SK-N-SH treated with all-trans-retinoic acid at 6 μM for 48 hours (cell line): ENCODE data around the gene ABCA8.

ENCODE experiments used
- ATAC-seq: fragments of 200-7000 bp; cut with Tn5 transposase; 3 replicates; pipeline ENCODE4 v1.9.1; 2020; ENCODE audit warnings: mild to moderate bottlenecking, moderate library complexity
- ARNTL ChIP-seq: fragments of 450-650 bp; formaldehyde crosslinking; IDR thresholded peaks from 2 replicates; pipeline ENCODE4 v1.5.0; 2020; ENCODE audit warnings: low read depth, mild to moderate bottlenecking, moderate library complexity, borderline replicate concordance
- BACH2 ChIP-seq: fragments of 250-450 bp; sonication (Bioruptor Pico); IDR thresholded peaks from 2 replicates; pipeline ENCODE4 v1.9.0; 2021; ENCODE audit warnings: mild to moderate bottlenecking, borderline replicate concordance
- CSDC2 ChIP-seq: fragments of 250-450 bp; sonication (Bioruptor Pico); IDR thresholded peaks from 2 replicates; pipeline ENCODE4 v1.5.0; 2020; ENCODE audit warnings: mild to moderate bottlenecking, moderate library complexity
- ESRRG ChIP-seq: fragments of 250-450 bp; sonication (Bioruptor Pico); IDR thresholded peaks from 2 replicates; pipeline ENCODE4 v1.6.1; 2021; ENCODE audit warnings: mild to moderate bottlenecking
- GLIS3 ChIP-seq: fragments of 250-450 bp; sonication (Bioruptor Pico); IDR thresholded peaks from 2 replicates; pipeline ENCODE4 v1.5.0; 2020; ENCODE audit warnings: mild to moderate bottlenecking, moderate library complexity
- ISL1 ChIP-seq: fragments of 250-450 bp; sonication (Bioruptor Pico); IDR thresholded peaks from 2 replicates; pipeline ENCODE4 v2.1.2; 2022; ENCODE audit warnings: mild to moderate bottlenecking, moderate library complexity
- OSR1 ChIP-seq: fragments of 250-450 bp; sonication (Bioruptor Pico); IDR thresholded peaks from 2 replicates; pipeline ENCODE4 v1.8.0; 2022; ENCODE audit warnings: moderate library complexity, mild to moderate bottlenecking, inconsistent platforms
- PPARA ChIP-seq: fragments of 250-450 bp; sonication (Bioruptor Pico); IDR thresholded peaks from 2 replicates; pipeline ENCODE4 v1.5.0; 2020; ENCODE audit warnings: mild to moderate bottlenecking, borderline replicate concordance
- RARB ChIP-seq: fragments of 250-450 bp; sonication (Bioruptor Pico); IDR thresholded peaks from 2 replicates; pipeline ENCODE4 v1.8.0; 2021; ENCODE audit warnings: mild to moderate bottlenecking, moderate library complexity
- TCF4 ChIP-seq: fragments of 250-450 bp; sonication (Bioruptor Pico); IDR thresholded peaks from 2 replicates; pipeline ENCODE4 v1.8.0; 2021; ENCODE audit warnings: mild to moderate bottlenecking, moderate library complexity, borderline replicate concordance
- TOX ChIP-seq: fragments of 250-450 bp; sonication (Bioruptor Pico); IDR thresholded peaks from 2 replicates; pipeline ENCODE4 v1.8.0; 2021; ENCODE audit warnings: mild to moderate bottlenecking, moderate library complexity, borderline replicate concordance
- ZC3H10 ChIP-seq: fragments of 250-450 bp; sonication (Bioruptor Pico); IDR thresholded peaks from 2 replicates; pipeline ENCODE4 v1.5.1; 2021; ENCODE audit warnings: mild to moderate bottlenecking, moderate library complexity
- ZFP3 ChIP-seq: fragments of 250-450 bp; sonication (Bioruptor Pico); IDR thresholded peaks from 2 replicates; pipeline ENCODE4 v1.5.0; 2020; ENCODE audit warnings: mild to moderate bottlenecking, moderate library complexity
- ZFP30 ChIP-seq: fragments of 450-650 bp; formaldehyde crosslinking; IDR thresholded peaks from 2 replicates; pipeline ENCODE4 v1.5.0; 2022; ENCODE audit warnings: mild to moderate bottlenecking, moderate library complexity
- ZNF565 ChIP-seq: fragments of 450-650 bp; formaldehyde crosslinking; conservative IDR thresholded peaks from 2 replicates; pipeline ENCODE4 v1.5.0; 2020; ENCODE audit warnings: low read depth, mild to moderate bottlenecking, moderate library complexity
- ZNF70 ChIP-seq: fragments of 450-650 bp; formaldehyde crosslinking; IDR thresholded peaks from 2 replicates; pipeline ENCODE4 v1.5.0; 2020; ENCODE audit warnings: mild to moderate bottlenecking, moderate library complexity
- ZNF8 ChIP-seq: fragments of 450-650 bp; formaldehyde crosslinking; IDR thresholded peaks from 2 replicates; pipeline ENCODE4 v1.5.0; 2020; ENCODE audit warnings: mild to moderate bottlenecking, moderate library complexity
- TF ChIP-seq, protein P1 (sequence below): fragments of 250-450 bp; sonication (Bioruptor Pico); IDR thresholded peaks from 2 replicates; pipeline ENCODE4 v1.5.1; 2020; ENCODE audit warnings: low read depth, mild to moderate bottlenecking, moderate library complexity
- TF ChIP-seq, protein P2 (sequence below): fragments of 250-450 bp; sonication (Bioruptor Pico); IDR thresholded peaks from 2 replicates; pipeline ENCODE4 v1.8.0; 2020; ENCODE audit warnings: mild to moderate bottlenecking, moderate library complexity, borderline replicate concordance
- TF ChIP-seq, protein P3 (sequence below): fragments of 250-450 bp; sonication (Bioruptor Pico); IDR thresholded peaks from 2 replicates; pipeline ENCODE4 v1.5.0; 2020; ENCODE audit warnings: mild to moderate bottlenecking, moderate library complexity
- TF ChIP-seq, protein P4 (sequence below): fragments of 250-450 bp; sonication (Bioruptor Pico); IDR thresholded peaks from 2 replicates; pipeline ENCODE4 v1.8.0; 2021; ENCODE audit warnings: low read depth, mild to moderate bottlenecking, moderate library complexity, borderline replicate concordance

Gene ABCA8

DNA sequence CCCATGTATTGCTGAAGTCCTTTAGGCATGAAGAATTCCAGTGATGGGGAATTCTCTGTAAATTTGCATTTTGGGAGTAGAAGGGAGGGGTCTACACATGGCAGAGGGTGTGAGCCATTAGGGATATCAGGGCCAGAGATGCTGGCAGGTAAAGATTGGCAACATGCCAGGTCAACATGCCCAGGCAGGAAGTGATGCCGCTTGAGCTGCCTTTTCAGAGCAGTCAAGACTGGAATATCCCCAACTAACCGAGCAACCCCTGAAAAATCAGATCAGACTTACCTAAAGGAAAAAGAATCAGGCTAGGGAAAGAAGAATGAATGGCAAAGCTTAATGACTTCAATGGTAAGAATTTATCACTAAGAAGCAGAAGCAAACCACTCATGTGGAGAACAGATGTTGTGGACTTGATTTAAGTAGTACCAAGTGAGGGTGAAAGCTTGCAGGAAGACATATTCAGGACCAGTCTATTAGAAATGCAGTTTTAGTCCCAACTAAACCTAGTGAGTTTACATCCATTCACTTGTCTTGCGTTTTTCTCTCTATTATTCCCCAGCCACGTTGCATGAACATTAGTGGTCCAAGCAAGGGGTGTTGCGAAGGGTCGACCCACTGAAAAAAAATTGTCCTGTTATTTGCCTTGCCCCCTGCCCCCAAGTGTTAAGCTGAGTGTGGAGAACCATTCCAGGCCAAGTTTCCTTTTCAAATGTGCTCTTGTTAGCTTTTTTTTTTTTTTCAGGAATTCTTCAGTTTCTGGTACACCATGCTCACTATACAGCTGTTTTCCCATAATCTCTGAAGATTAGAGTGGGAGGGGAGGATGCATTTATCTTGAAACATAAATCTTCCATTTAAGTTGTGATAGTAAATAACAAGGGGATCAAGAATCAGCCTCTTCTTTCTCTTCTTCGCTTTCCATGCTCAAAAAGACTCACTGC, 105.2 kb downstream of the ABCA8 start:
- ATAC-seq, result no peak
- TF ChIP-seq PPARA (CRISPR knock-in tag) (no peak), ZNF70 (CRISPR knock-in tag) (no peak), GLIS3 (CRISPR knock-in tag) (no peak), ZFP3 (CRISPR knock-in tag) (no peak), OSR1 (CRISPR knock-in tag) (no peak), ZC3H10 (CRISPR knock-in tag) (no peak), ESRRG (CRISPR knock-in tag) (no peak)
- TF ChIP-seq, protein P1, sequence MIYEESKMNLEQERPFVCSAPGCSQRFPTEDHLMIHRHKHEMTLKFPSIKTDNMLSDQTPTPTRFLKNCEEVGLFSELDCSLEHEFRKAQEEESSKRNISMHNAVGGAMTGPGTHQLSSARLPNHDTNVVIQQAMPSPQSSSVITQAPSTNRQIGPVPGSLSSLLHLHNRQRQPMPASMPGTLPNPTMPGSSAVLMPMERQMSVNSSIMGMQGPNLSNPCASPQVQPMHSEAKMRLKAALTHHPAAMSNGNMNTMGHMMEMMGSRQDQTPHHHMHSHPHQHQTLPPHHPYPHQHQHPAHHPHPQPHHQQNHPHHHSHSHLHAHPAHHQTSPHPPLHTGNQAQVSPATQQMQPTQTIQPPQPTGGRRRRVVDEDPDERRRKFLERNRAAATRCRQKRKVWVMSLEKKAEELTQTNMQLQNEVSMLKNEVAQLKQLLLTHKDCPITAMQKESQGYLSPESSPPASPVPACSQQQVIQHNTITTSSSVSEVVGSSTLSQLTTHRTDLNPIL (CRISPR knock-in tag), result no peak
- TF ChIP-seq, all 23 proteins: peak for 0

DNA sequence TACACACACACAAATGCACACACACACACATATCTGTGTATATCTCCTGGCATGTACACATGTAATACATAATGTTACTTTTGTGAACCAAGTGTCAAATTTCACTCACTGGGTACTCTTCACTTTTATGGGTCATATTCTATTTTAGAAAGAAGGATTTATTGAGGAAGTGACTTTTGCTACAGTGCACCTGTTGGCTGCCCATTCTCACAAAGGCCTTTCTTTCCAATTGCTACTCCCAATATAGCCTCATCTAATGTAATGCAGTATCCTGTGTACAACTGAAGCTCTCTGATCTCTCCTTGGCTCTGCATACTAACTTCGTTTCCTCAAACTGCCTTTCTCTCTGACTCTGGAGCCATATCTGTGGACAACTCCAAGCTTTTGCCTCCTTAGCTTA, 107.5 kb downstream of the ABCA8 start:
- TF ChIP-seq, protein P2, sequence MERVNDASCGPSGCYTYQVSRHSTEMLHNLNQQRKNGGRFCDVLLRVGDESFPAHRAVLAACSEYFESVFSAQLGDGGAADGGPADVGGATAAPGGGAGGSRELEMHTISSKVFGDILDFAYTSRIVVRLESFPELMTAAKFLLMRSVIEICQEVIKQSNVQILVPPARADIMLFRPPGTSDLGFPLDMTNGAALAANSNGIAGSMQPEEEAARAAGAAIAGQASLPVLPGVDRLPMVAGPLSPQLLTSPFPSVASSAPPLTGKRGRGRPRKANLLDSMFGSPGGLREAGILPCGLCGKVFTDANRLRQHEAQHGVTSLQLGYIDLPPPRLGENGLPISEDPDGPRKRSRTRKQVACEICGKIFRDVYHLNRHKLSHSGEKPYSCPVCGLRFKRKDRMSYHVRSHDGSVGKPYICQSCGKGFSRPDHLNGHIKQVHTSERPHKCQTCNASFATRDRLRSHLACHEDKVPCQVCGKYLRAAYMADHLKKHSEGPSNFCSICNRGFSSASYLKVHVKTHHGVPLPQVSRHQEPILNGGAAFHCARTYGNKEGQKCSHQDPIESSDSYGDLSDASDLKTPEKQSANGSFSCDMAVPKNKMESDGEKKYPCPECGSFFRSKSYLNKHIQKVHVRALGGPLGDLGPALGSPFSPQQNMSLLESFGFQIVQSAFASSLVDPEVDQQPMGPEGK (CRISPR knock-in tag), result no peak
- TF ChIP-seq BACH2 (CRISPR knock-in tag) (no peak), ZC3H10 (CRISPR knock-in tag) (no peak), TCF4 (CRISPR knock-in tag) (no peak), ZFP30 (no peak), OSR1 (CRISPR knock-in tag) (no peak), CSDC2 (CRISPR knock-in tag) (no peak), ZFP3 (CRISPR knock-in tag) (no peak), ESRRG (CRISPR knock-in tag) (no peak), RARB (CRISPR knock-in tag) (no peak), ZNF8 (CRISPR knock-in tag) (no peak), ZNF565 (no peak), TOX (CRISPR knock-in tag) (no peak), ARNTL (CRISPR knock-in tag) (no peak), PPARA (CRISPR knock-in tag) (no peak), GLIS3 (CRISPR knock-in tag) (no peak), ISL1 (CRISPR knock-in tag) (no peak)
- TF ChIP-seq, protein P3, sequence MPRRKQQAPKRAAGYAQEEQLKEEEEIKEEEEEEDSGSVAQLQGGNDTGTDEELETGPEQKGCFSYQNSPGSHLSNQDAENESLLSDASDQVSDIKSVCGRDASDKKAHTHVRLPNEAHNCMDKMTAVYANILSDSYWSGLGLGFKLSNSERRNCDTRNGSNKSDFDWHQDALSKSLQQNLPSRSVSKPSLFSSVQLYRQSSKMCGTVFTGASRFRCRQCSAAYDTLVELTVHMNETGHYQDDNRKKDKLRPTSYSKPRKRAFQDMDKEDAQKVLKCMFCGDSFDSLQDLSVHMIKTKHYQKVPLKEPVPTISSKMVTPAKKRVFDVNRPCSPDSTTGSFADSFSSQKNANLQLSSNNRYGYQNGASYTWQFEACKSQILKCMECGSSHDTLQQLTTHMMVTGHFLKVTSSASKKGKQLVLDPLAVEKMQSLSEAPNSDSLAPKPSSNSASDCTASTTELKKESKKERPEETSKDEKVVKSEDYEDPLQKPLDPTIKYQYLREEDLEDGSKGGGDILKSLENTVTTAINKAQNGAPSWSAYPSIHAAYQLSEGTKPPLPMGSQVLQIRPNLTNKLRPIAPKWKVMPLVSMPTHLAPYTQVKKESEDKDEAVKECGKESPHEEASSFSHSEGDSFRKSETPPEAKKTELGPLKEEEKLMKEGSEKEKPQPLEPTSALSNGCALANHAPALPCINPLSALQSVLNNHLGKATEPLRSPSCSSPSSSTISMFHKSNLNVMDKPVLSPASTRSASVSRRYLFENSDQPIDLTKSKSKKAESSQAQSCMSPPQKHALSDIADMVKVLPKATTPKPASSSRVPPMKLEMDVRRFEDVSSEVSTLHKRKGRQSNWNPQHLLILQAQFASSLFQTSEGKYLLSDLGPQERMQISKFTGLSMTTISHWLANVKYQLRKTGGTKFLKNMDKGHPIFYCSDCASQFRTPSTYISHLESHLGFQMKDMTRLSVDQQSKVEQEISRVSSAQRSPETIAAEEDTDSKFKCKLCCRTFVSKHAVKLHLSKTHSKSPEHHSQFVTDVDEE, result no peak
- TF ChIP-seq, protein P4, sequence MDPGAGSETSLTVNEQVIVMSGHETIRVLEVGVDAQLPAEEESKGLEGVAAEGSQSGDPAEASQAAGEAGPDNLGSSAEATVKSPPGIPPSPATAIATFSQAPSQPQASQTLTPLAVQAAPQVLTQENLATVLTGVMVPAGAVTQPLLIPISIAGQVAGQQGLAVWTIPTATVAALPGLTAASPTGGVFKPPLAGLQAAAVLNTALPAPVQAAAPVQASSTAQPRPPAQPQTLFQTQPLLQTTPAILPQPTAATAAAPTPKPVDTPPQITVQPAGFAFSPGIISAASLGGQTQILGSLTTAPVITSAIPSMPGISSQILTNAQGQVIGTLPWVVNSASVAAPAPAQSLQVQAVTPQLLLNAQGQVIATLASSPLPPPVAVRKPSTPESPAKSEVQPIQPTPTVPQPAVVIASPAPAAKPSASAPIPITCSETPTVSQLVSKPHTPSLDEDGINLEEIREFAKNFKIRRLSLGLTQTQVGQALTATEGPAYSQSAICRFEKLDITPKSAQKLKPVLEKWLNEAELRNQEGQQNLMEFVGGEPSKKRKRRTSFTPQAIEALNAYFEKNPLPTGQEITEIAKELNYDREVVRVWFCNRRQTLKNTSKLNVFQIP (CRISPR knock-in tag), result no peak
- TF ChIP-seq, all 23 proteins: peak for 0
- no peak for ATAC-seq

DNA sequence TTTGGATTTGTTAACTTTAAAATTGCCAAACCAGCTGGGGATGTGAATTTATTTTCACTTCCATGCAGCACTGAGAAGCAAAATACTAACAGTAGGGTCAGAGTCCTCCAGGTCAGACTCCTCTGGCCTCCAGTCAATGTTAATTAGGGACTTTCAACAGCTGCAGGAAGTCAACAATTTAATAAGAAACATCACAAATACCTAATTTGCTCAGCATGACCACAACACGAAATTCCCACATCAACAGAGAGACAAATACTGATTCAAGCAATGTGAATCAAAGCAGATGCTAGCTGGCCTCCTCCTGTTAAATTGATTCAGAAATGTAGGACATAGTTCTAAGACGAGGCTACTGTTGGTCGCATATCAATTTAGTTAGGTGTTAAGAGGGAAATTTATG, 111.7 kb downstream of the ABCA8 start:
- TF ChIP-seq ZC3H10 (CRISPR knock-in tag), result no peak
- no peak for TF ChIP-seq ZFP3 (CRISPR knock-in tag)
- no peak for TF ChIP-seq OSR1 (CRISPR knock-in tag)
- TF ChIP-seq TOX (CRISPR knock-in tag), result no peak
- no peak for TF ChIP-seq ZFP30
- TF ChIP-seq, protein P2 (CRISPR knock-in tag), result no peak
- TF ChIP-seq ZNF8 (CRISPR knock-in tag), result no peak
- TF ChIP-seq BACH2 (CRISPR knock-in tag), result no peak
- no peak for TF ChIP-seq ZNF565
- ATAC-seq, result no peak
